HepG2 (cell line): Measurements from ENCODE around the gene CD24. TPM values are rescaled to one million over a fixed set of nuclear protein-coding genes. Genes with fewer than 3 reads are reported as not detected.

ENCODE experiments used
- KLF12 ChIP-seq: sonication (generic); formaldehyde crosslinking; IDR thresholded peaks from 2 replicates; pipeline ENCODE4 v1.4.0; 2020; ENCODE audit warnings: missing genetic modification reagents, borderline replicate concordance
- RAD21 ChIP-seq: fragments of 450-650 bp; formaldehyde crosslinking; IDR thresholded peaks from 2 replicates; pipeline ENCODE4 v1.5.0; 2020; ENCODE audit warnings: mild to moderate bottlenecking
- TMF1 ChIP-seq: sonication (generic); formaldehyde crosslinking; IDR thresholded peaks from 2 replicates; pipeline ENCODE4 v1.8.1; 2022; ENCODE audit warnings: low read depth, missing genetic modification reagents
- ZBTB20 ChIP-seq: sonication (generic); formaldehyde crosslinking; IDR thresholded peaks from 2 replicates; pipeline ENCODE4 v1.8.1; 2023; ENCODE audit warnings: missing genetic modification reagents, low read depth, mild to moderate bottlenecking, borderline replicate concordance
- ZFY ChIP-seq: sonication (generic); formaldehyde crosslinking; IDR thresholded peaks from 2 replicates; pipeline ENCODE4 v1.4.0; 2020; ENCODE audit warnings: missing genetic modification reagents
- ZNF205 ChIP-seq: IDR thresholded peaks from 2 replicates; pipeline ENCODE4 v1.6.1; 2018; ENCODE audit warnings: missing biosample characterization, missing genetic modification reagents
- polyA plus RNA-seq, 8 experiments: library from polyadenylated mRNA; depleted of rRNA in 3 of 8; stranded (reverse) in 7 of 8; unstranded in 1 of 8; fragments of >200 nt; fragmentation: Illumina TruSeq in 4 of 8; extraction: Trizol in 4 of 8; gene quantifications; 2 replicates each; pipeline versions ENCODE4 v1.2.1 to v1.2.3, GENCODE V29; 2011 to 2016; ENCODE audit warnings: low read depth in 4 of 8, missing spikeins in 1 of 8, mixed read lengths in 1 of 8; ENCODE audit not compliant: insufficient read depth in 1 of 8
- total RNA-seq, 5 experiments: library from RNA; depleted of rRNA; stranded (reverse); fragments of >200 nt; fragmentation: Illumina TruSeq; extraction: Trizol; gene quantifications; 2 replicates each; pipeline ENCODE4 v1.2.3, GENCODE V29; 2016; ENCODE audit warnings: low read depth in 1 of 5
- TF ChIP-seq, protein P1 (sequence below): sonication (generic); formaldehyde crosslinking; IDR thresholded peaks from 2 replicates; pipeline ENCODE4 v1.4.0; 2020; ENCODE audit warnings: missing genetic modification reagents
- TF ChIP-seq, protein P2 (sequence below): fragments of 450-650 bp; IDR thresholded peaks from 2 replicates; pipeline ENCODE4 v1.6.1; 2016
- TF ChIP-seq, protein P3 (sequence below): sonication (generic); formaldehyde crosslinking; IDR thresholded peaks from 2 replicates; pipeline ENCODE4 v1.5.0; 2020; ENCODE audit warnings: missing genetic modification reagents

CD24 gene
- total and polyA plus RNA-seq, 2 of the 13 experiments (the other 11 are each of a cell fraction or from before 2014, with no cell fraction given): 11.3 to 30.5 TPM

DNA sequence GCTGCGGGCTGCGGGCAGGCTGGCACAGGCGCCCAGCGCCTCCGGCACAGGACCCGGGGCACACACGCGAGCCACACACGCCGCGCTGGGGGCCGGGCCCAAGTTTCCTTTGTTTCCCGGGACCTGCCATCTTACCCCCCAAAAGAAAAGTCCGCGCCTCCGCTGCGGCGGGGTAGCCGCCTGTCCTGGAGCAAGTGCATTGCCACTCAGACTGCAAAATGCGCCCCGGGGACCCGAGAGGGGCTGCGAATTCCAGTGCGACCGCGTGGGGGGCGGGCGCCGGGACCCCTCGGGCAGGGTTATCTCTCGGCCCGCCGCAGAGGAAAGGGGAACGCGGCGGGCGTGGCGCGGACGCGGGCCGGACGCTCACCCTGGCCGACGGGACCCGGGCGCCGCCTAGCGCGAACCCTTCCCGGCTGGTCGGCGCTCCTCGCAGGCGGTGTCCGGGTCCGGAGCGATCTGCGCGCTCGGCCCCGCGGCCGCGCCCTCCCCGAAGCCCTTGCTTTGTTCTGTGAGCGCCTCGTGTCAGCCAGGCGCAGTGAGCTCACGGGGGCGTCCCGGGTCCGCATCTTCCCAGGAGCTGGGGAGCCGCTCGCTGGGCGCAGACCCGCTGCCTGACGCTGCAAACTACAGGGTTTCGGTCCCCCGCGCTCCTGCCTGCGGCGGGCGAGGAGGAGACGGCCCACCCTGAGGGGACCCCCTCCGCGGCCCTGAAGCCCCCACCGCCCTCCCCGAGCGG lies 639 bp upstream of the CD24 start (continued):
- TF ChIP-seq ZBTB20: no peak
- TF ChIP-seq KLF12 (CRISPR knock-in tag): peak; percentile 40; the same call in 1 of the 2 replicates
- TF ChIP-seq, protein P1, sequence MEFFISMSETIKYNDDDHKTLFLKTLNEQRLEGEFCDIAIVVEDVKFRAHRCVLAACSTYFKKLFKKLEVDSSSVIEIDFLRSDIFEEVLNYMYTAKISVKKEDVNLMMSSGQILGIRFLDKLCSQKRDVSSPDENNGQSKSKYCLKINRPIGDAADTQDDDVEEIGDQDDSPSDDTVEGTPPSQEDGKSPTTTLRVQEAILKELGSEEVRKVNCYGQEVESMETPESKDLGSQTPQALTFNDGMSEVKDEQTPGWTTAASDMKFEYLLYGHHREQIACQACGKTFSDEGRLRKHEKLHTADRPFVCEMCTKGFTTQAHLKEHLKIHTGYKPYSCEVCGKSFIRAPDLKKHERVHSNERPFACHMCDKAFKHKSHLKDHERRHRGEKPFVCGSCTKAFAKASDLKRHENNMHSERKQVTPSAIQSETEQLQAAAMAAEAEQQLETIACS: peak; percentile 45; the same call in 1 of the 2 replicates
- TF ChIP-seq, protein P2, sequence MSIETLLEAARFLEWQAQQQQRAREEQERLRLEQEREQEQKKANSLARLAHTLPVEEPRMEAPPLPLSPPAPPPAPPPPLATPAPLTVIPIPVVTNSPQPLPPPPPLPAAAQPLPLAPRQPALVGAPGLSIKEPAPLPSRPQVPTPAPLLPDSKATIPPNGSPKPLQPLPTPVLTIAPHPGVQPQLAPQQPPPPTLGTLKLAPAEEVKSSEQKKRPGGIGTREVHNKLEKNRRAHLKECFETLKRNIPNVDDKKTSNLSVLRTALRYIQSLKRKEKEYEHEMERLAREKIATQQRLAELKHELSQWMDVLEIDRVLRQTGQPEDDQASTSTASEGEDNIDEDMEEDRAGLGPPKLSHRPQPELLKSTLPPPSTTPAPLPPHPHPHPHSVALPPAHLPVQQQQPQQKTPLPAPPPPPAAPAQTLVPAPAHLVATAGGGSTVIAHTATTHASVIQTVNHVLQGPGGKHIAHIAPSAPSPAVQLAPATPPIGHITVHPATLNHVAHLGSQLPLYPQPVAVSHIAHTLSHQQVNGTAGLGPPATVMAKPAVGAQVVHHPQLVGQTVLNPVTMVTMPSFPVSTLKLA: no peak
- 0 out of 2 replicates have a peak, but pooled peaks have one; percentile 34 for TF ChIP-seq ZFY (CRISPR knock-in tag)
- TF ChIP-seq, protein P3, sequence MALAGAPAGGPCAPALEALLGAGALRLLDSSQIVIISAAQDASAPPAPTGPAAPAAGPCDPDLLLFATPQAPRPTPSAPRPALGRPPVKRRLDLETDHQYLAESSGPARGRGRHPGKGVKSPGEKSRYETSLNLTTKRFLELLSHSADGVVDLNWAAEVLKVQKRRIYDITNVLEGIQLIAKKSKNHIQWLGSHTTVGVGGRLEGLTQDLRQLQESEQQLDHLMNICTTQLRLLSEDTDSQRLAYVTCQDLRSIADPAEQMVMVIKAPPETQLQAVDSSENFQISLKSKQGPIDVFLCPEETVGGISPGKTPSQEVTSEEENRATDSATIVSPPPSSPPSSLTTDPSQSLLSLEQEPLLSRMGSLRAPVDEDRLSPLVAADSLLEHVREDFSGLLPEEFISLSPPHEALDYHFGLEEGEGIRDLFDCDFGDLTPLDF: no peak
- TF ChIP-seq ZNF205: 0 out of 2 replicates have a peak, but pooled peaks have one; percentile 30
- peak; percentile 90 for TF ChIP-seq RAD21
- TF ChIP-seq TMF1 (CRISPR knock-in tag): peak; percentile 27; the same call in 1 of the 2 replicates
- TF ChIP-seq, all 625 proteins: peak for 44
